ENCODE measurements around the gene AKR1E2. TPM values are rescaled to one million over a fixed set of nuclear protein-coding genes. Genes with fewer than 3 reads are reported as not detected.

Gene AKR1E2
- total RNA-seq, 6 donors from 2014 or later: 3.3 to 18.8 (median 7.9) TPM

DNA sequence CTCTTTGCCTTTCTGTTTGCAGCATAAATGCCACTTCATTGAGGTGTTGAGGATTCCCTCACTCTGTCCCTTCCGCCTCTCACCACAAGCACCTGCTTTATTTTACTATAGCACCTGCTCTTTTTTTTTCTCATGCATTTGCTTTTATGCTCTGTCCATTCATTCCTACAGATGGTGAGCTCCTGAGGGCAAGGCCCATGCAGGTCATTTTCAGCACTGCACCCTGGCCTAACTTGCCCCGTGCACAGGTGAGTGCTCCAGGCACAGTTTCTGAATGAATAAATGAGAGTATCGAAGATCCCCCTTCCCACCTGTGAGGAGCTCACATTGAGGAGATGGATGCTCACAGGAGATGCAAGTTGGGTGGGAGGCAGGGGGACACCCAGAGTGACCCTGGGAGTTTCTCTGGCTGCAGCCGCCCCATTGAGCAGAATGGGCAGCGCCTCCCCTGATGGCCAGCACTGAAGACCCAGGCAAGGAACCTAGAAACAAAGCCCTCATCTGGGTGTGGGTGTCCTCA lies 1.2 kb upstream of the AKR1E2 start:
- peaks cover 0 to 18% (median 7%) of the 10 kb centered on the region in 4 donors for H3K4me1 ChIP-seq
- H3K27ac ChIP-seq: no peak overlapping the region
- TF ChIP-seq EP300 (IDR thresholded peaks at IDR 0.05) (no peak), CTCF (IDR thresholded peaks at IDR 0.05) (no peak), POLR2AphosphoS5 (IDR thresholded peaks at IDR 0.05) (no peak), POLR2A (IDR thresholded peaks at IDR 0.05) (no peak)
- ATAC-seq (ENCODE audit: low FRiP score in 2 of 2) (no peak), DNase-seq (peak in 1 of 2 donors; percentile 15)
- no peaks in the 10 kb centered on the region for H3K9me3 ChIP-seq
- H3K27me3 ChIP-seq: no peaks in the 10 kb centered on the region
- WGBS, 2 donors: 94 to 96% methylated on average over 5 of the region's 5 CpGs
- H3K36me3 ChIP-seq: no peaks in the 10 kb centered on the region
- H3K4me3 ChIP-seq: no peak overlapping the region

GRCh38 chr10:4825456-4825867 lies 545 bp upstream of the AKR1E2 start:
- 97 to 100% methylated on average over 2 to 16 of the region's 16 CpGs for WGBS, 2 donors
- ATAC-seq (ENCODE audit: low FRiP score in 2 of 2) (no peak), DNase-seq (peak in 1 of 2 donors; percentile 78)
- Histone ChIP-seq H3K4me3 (peak overlapping the region in 3 of 4 donors; percentile 53 to 71 (median 64)), H3K9me3 (no peaks in the 10 kb centered on the region), H3K27ac (peak overlapping the region; percentile 84 to 97 (median 93)), H3K4me1 (peaks cover 0 to 18% (median 7%) of the 10 kb centered on the region in 4 donors), H3K27me3 (no peaks in the 10 kb centered on the region), H3K36me3 (no peaks in the 10 kb centered on the region)
- TF ChIP-seq POLR2A (IDR thresholded peaks at IDR 0.05) (no peak), EP300 (IDR thresholded peaks at IDR 0.05) (no peak), CTCF (IDR thresholded peaks at IDR 0.05) (no peak), POLR2AphosphoS5 (IDR thresholded peaks at IDR 0.05) (no peak)

GRCh38 chr10:4826792-4827324 lies 851 bp downstream of the AKR1E2 start:
- DNase-seq: no peak

DNA sequence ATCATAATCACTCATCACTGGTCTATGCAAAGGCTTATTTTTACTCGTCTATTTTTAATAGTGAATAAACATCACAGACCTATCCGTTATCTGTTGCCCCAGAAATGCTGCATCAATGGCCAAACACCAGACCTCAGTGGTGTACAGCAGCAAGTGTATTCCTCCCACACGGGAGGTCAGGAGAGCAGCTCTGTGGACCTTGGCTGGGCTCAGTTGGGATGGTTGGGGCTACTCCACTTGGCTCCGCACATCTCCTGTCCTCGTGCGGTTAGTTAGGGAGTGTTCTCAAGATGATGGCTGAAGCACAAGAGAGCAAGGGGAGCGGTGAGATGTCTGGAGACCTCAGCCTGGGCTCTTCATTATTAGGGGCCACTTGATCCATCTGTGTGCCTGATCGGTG lies 2.0 kb downstream of the AKR1E2 start:
- 72 to 73% methylated on average over 8 of the region's 8 CpGs for whole genome bisulfite sequencing, 2 donors
- DNase-seq (no peak), ATAC-seq (ENCODE audit: low FRiP score in 2 of 2) (no peak)
- Histone ChIP-seq H3K27ac (no peak overlapping the region), H3K27me3 (no peaks in the 10 kb centered on the region), H3K4me3 (no peak overlapping the region), H3K36me3 (peaks cover 0 to 4% (median 0%) of the 10 kb centered on the region in 4 donors), H3K9me3 (no peaks in the 10 kb centered on the region), H3K4me1 (peaks cover 0 to 18% (median 7%) of the 10 kb centered on the region in 4 donors)
- TF ChIP-seq EP300 (IDR thresholded peaks at IDR 0.05) (no peak), POLR2AphosphoS5 (IDR thresholded peaks at IDR 0.05) (no peak), POLR2A (IDR thresholded peaks at IDR 0.05) (no peak), CTCF (IDR thresholded peaks at IDR 0.05) (no peak)

More at GRCh38 chr10:4826792-4827324, 851 bp downstream of the AKR1E2 start:
- WGBS, 2 donors: 52 to 61% methylated on average over 13 of the region's 13 CpGs
- no peaks in the 10 kb centered on the region for H3K9me3 ChIP-seq
- TF ChIP-seq POLR2AphosphoS5 (IDR thresholded peaks at IDR 0.05) (no peak), EP300 (IDR thresholded peaks at IDR 0.05) (no peak), CTCF (IDR thresholded peaks at IDR 0.05) (no peak), POLR2A (IDR thresholded peaks at IDR 0.05) (no peak)
- no peaks in the 10 kb centered on the region for H3K27me3 ChIP-seq
- peak overlapping the region in 3 of 4 donors; percentile 53 to 71 (median 64) for H3K4me3 ChIP-seq
- H3K27ac ChIP-seq: peak overlapping the region; percentile 84 to 97 (median 93)
- no peaks in the 10 kb centered on the region for H3K36me3 ChIP-seq
- peak in 1 of 2 donors; percentile 4 for ATAC-seq (ENCODE audit: low FRiP score in 2 of 2)
- peaks cover 0 to 18% (median 7%) of the 10 kb centered on the region in 4 donors for H3K4me1 ChIP-seq

Data from upper lobe of left lung (tissue), 6 donors.